ENCODE measurements around the gene CCDC71L.
"Not testable (repeated sequence)": the region's sequence is repeated elsewhere in the genome, so short reads cannot be mapped to it uniquely, and the experiment has no call there.

The CCDC71L gene

GRCh38 chr7:106660862-106661720 lies at the start of gene CCDC71L:
Gene CCDC71L (minus strand): TSS chr7:106661158. CDS start chr7:106660896, 262 bp downstream.
- peak; percentile 95 for DNase-seq

- not testable (repeated sequence) for DNase-seq
Measured at GRCh38 chr7:106709604-106710003, 48.6 kb upstream of the CCDC71L start.

GRCh38 chr7:106704000-106704840 lies 43.3 kb upstream of the CCDC71L start:
- no peak for DNase-seq

- no peak for DNase-seq
Measured at GRCh38 chr7:106693677-106694353, 32.9 kb upstream of the CCDC71L start.

- DNase-seq: no peak
Measured at GRCh38 chr7:106692450-106693051, 31.6 kb upstream of the CCDC71L start.

GRCh38 chr7:106688161-106688560 lies 27.2 kb upstream of the CCDC71L start:
- not testable (repeated sequence) for DNase-seq

GRCh38 chr7:106683941-106684340 lies 23.0 kb upstream of the CCDC71L start:
- DNase-seq: no peak

- no peak for DNase-seq
Measured at GRCh38 chr7:106681815-106682495, 21.0 kb upstream of the CCDC71L start.

GRCh38 chr7:106679153-106679931 lies 18.4 kb upstream of the CCDC71L start:
- DNase-seq: peak; percentile 23

- no peak for DNase-seq
Measured at GRCh38 chr7:106678795-106679152, 17.8 kb upstream of the CCDC71L start.

GRCh38 chr7:106676506-106676905 lies 15.5 kb upstream of the CCDC71L start:
- not testable (repeated sequence) for DNase-seq

- DNase-seq: not testable (repeated sequence)
Measured at GRCh38 chr7:106673688-106674087, 12.7 kb upstream of the CCDC71L start.

GRCh38 chr7:106671930-106672329 lies 11.0 kb upstream of the CCDC71L start:
- not testable (repeated sequence) for DNase-seq

- no peak for DNase-seq
Measured at GRCh38 chr7:106671160-106671559, 10.2 kb upstream of the CCDC71L start.

GRCh38 chr7:106668861-106669524 lies 8.0 kb upstream of the CCDC71L start:
- DNase-seq: no peak

GRCh38 chr7:106666353-106666752 lies 5.4 kb upstream of the CCDC71L start:
- DNase-seq: no peak

GRCh38 chr7:106664343-106664742 lies 3.4 kb upstream of the CCDC71L start:
- DNase-seq: no peak

- DNase-seq: peak; percentile 86
Measured at GRCh38 chr7:106659963-106660861, 746 bp downstream of the CCDC71L start.

GRCh38 chr7:106659166-106659962 lies 1.6 kb downstream of the CCDC71L start:
- no peak for DNase-seq
